KMS-11 (cell line): ENCODE data around the gene KCNG3.

Experiments used
- H2AFZ ChIP-seq: fragments of 200-600 bp; sonication (generic); 2 replicates; pipeline ENCODE4 v1.6.1; 2016; ENCODE audit warnings: antibody characterized with exemption, mixed run types, low read depth
- H3K27ac ChIP-seq: fragments of 200-600 bp; sonication (generic); 2 replicates; pipeline ENCODE4 v1.6.1; 2016; ENCODE audit warnings: mild to moderate bottlenecking, mixed run types
- H3K27me3 ChIP-seq: fragments of 200-600 bp; sonication (generic); 2 replicates; pipeline ENCODE4 v1.6.1; 2017; ENCODE audit warnings: mild to moderate bottlenecking, low read depth, mixed run types, moderate library complexity; ENCODE audit not compliant: insufficient read depth
- H3K36me3 ChIP-seq: fragments of 200-600 bp; sonication (generic); 2 replicates; pipeline ENCODE4 v1.6.1; 2017; ENCODE audit warnings: mild to moderate bottlenecking, mixed run types; ENCODE audit not compliant: insufficient read depth
- H3K4me1 ChIP-seq: fragments of 200-600 bp; sonication (generic); 2 replicates; pipeline ENCODE4 v1.6.1; 2016; ENCODE audit warnings: mild to moderate bottlenecking, low read depth, mixed run types; ENCODE audit not compliant: poor library complexity, severe bottlenecking
- H3K4me2 ChIP-seq: fragments of 200-600 bp; sonication (generic); 2 replicates; pipeline ENCODE4 v1.7.0; 2016; ENCODE audit warnings: mild to moderate bottlenecking, mixed run types
- H3K4me3 ChIP-seq: fragments of 200-600 bp; sonication (generic); IDR thresholded peaks from 2 replicates; pipeline ENCODE4 v1.6.1; 2017; ENCODE audit warnings: low read depth, low read length, mixed read lengths; ENCODE audit not compliant: insufficient read depth
- H3K79me2 ChIP-seq: fragments of 200-600 bp; sonication (generic); 2 replicates; pipeline ENCODE4 v1.6.1; 2016; ENCODE audit warnings: low read depth, mixed run types; ENCODE audit not compliant: insufficient read depth
- H3K9ac ChIP-seq: fragments of 200-600 bp; sonication (generic); 2 replicates; pipeline ENCODE4 v1.6.1; 2016; ENCODE audit warnings: mild to moderate bottlenecking, mixed run types
- H4K20me1 ChIP-seq: fragments of 200-600 bp; sonication (generic); 2 replicates; pipeline ENCODE4 v1.6.1; 2016; ENCODE audit warnings: mild to moderate bottlenecking, mixed run types; ENCODE audit not compliant: insufficient read depth
- CTCF ChIP-seq: fragments of 200-600 bp; sonication (generic); conservative IDR thresholded peaks from 2 replicates; pipeline ENCODE4 v1.6.1; 2017; ENCODE audit warnings: low read depth, mild to moderate bottlenecking, antibody characterized with exemption, low read length, moderate library complexity, mixed read lengths

Gene KCNG3

DNA sequence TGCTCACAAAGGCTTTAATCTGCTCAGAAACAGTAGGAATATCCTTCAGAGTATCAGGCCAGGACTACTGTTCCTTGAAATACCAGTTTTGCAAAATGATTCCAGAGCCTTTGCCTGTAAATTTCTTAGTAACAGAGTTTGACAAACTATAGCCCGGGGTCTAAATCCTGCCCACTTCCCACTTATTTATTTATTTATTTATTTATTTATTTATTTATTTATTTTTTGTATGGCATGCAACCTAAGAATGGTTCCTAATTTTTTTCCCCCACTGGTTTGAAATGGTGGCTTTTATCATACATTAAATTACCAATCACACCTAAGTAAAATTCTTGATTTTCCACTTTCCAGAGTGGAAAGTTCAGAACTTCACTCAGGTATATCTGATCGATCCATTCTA lies 45.6 kb downstream of the KCNG3 start:
- no peaks in the 10 kb centered on the region for H3K27me3 ChIP-seq
- H2AFZ ChIP-seq, result no peak overlapping the region
- no peak for TF ChIP-seq CTCF
- H3K4me2 ChIP-seq, result no peak overlapping the region
- no peak overlapping the region for H3K27ac ChIP-seq
- H3K4me1 ChIP-seq, result no peaks in the 10 kb centered on the region
- no peaks in the 10 kb centered on the region for H3K79me2 ChIP-seq
- H3K4me3 ChIP-seq, result no peak overlapping the region
- H3K9ac ChIP-seq, result no peak overlapping the region
- H3K36me3 ChIP-seq, result no peaks in the 10 kb centered on the region
- no peaks in the 10 kb centered on the region for H4K20me1 ChIP-seq

DNA sequence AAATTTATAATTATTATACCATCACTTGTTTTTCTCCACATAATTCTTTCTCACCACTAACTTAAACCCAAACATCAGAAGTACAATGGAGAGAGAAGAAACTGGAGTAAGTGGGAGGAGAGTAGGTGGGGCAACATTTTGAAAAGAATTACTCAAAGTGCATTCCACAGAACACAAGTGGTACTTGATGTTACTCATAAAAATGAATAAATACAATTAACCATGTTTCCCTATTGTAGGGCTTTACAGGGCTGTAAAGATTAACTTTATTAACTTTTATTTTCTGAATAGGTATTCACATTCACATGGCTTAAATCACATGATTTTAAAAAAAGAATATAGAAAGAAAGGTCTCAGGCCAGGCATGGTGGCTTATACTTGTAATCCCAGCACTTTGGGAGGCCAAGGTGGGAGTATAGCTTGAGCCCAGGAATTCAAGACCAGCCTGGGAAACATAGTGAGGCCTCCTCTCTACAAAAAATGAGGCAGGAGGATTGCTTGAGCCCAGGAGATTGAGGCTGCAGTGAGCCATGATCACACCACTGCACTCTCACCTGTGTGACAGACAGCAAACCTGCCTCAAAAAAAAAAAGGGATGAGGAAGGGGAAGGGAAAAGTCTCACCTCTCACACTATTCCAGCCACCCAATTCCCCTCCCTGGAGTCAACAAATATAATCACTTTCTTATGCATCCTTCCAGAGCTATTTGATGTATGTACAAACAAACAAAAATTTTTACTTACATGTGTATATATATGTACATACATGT lies 47.1 kb downstream of the KCNG3 start:
- Histone ChIP-seq H3K27ac (no peak overlapping the region), H3K4me1 (no peaks in the 10 kb centered on the region), H3K9ac (no peak overlapping the region), H3K27me3 (no peaks in the 10 kb centered on the region), H4K20me1 (no peaks in the 10 kb centered on the region), H3K4me2 (no peak overlapping the region), H3K4me3 (no peak overlapping the region), H2AFZ (no peak overlapping the region), H3K36me3 (no peaks in the 10 kb centered on the region), H3K79me2 (no peaks in the 10 kb centered on the region)
- no peak for TF ChIP-seq CTCF

DNA sequence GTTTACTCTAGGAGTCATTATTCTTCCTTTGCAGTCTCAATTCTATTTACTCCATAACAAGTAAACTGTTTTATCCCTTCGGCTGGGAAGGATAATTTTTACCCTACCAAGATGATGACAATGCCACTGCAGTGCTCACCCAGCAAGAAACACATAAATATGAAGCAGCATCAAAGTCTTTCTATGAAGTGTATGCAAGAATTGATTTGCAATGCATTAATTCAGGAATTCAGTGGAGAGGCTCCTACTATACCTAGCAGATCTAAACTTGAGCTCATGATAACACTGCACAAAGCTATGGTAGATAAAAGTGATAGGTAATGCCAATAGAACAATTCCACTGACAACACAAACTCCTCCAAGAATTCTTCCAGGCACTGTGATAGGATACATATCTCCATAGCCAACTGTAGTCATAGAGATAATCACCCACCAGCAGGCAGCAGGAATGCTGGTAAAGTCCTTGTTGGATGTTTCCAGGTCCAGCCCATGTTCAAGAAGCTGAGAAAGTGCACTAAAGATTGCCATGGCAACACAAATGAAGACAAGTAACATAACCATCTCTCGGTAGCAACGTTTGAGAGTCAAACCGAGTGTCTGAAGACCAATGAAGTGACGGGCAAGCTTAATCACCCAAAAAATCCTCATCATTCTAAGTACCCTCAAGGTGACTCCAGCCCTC lies 49.9 kb downstream of the KCNG3 start:
- Histone ChIP-seq H3K79me2 (no peaks in the 10 kb centered on the region), H3K36me3 (no peaks in the 10 kb centered on the region), H3K4me3 (no peak overlapping the region), H3K27ac (no peak overlapping the region), H2AFZ (no peak overlapping the region), H3K4me1 (no peaks in the 10 kb centered on the region), H3K9ac (no peak overlapping the region), H4K20me1 (no peaks in the 10 kb centered on the region), H3K27me3 (no peaks in the 10 kb centered on the region), H3K4me2 (no peak overlapping the region)
- TF ChIP-seq CTCF, result no peak

DNA sequence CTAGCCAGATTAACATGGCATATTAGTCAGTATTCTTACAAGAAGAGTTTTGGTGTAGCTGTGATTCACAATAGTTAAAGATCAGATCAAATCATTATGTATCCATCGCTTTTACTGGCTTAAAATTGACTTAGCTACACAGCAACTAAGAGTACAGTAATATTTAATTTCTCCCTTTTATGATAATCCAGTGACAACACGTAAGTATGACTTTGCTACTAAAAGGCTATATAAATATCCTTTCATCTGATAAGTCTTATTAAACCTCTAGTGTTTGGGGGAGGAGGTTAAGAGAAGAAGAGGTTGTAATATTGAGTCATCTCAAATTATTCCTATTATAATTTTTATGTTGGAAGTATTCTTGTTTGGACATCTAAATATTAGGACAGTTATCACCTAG lies 51.0 kb downstream of the KCNG3 start:
- no peak for TF ChIP-seq CTCF
- H3K27me3 ChIP-seq, result no peaks in the 10 kb centered on the region
- H3K4me2 ChIP-seq, result no peak overlapping the region
- no peaks in the 10 kb centered on the region for H3K79me2 ChIP-seq
- H3K9ac ChIP-seq, result no peak overlapping the region
- no peak overlapping the region for H3K27ac ChIP-seq
- no peaks in the 10 kb centered on the region for H4K20me1 ChIP-seq
- no peaks in the 10 kb centered on the region for H3K4me1 ChIP-seq
- H3K4me3 ChIP-seq, result no peak overlapping the region
- H2AFZ ChIP-seq, result no peak overlapping the region
- H3K36me3 ChIP-seq, result no peaks in the 10 kb centered on the region
